Mesothelial cell of epicardium (in vitro differentiated cells): Measurements from ENCODE around the gene CDRT15. TPM values are rescaled to one million over a fixed set of nuclear protein-coding genes. Genes with fewer than 3 reads are reported as not detected.

Experiments
- DNase-seq, 2 experiments: peaks; one replicate each; pipeline ENCODE4 v3.0.0; 2021; ENCODE audit warnings: low spot score in 2 of 2; ENCODE audit not compliant: unreplicated experiment in 2 of 2
- H3K27ac Mint-ChIP-seq: 2 replicates; pipeline ENCODE4 v1.8.0; 2021; ENCODE audit warnings: mixed read lengths
- H3K27me3 Mint-ChIP-seq: 2 replicates; pipeline ENCODE4 v1.8.0; 2021; ENCODE audit warnings: low read depth, mixed read lengths
- H3K36me3 Mint-ChIP-seq: 2 replicates; pipeline ENCODE4 v1.8.0; 2021; ENCODE audit warnings: mixed read lengths
- H3K4me1 Mint-ChIP-seq: 2 replicates; pipeline ENCODE4 v1.8.0; 2021; ENCODE audit warnings: mixed read lengths
- H3K4me3 Mint-ChIP-seq: 2 replicates; pipeline ENCODE4 v1.8.0; 2021; ENCODE audit warnings: mild to moderate bottlenecking, moderate library complexity, mixed read lengths
- H3K9me3 Mint-ChIP-seq: 2 replicates; pipeline ENCODE4 v1.8.0; 2021; ENCODE audit warnings: mixed read lengths
- CTCF ChIP-seq: fragments of 200-600 bp; sonication (generic); IDR thresholded peaks from one replicate; pipeline ENCODE4 v1.5.0; 2021; ENCODE audit warnings: antibody characterized with exemption; ENCODE audit not compliant: unreplicated experiment
- total RNA-seq: library from RNA; stranded (reverse); gene quantifications from 3 replicates; pipeline ENCODE4 v1.2.1, GENCODE V29; 2021

The CDRT15 gene
- total RNA-seq, 1 donor from 2014 or later, result not detected

GRCh38 chr17:14212401-14212800 lies 24.3 kb downstream of the CDRT15 start:
- Mint-ChIP-seq H3K9me3 (peaks cover 13% of the 10 kb centered on the region), H3K36me3 (peaks cover 39% of the 10 kb centered on the region), H3K4me3 (no peak overlapping the region), H3K27me3 (peaks cover 46% of the 10 kb centered on the region), H3K4me1 (no peaks in the 10 kb centered on the region), H3K27ac (no peak overlapping the region)
- no peak for DNase-seq
- TF ChIP-seq CTCF, result no peak

- Mint-ChIP-seq H3K27me3 (peaks cover 40% of the 10 kb centered on the region), H3K4me1 (no peaks in the 10 kb centered on the region), H3K27ac (no peak overlapping the region), H3K4me3 (no peak overlapping the region), H3K9me3 (peaks cover 13% of the 10 kb centered on the region), H3K36me3 (peaks cover 41% of the 10 kb centered on the region)
- peak; percentile 22 for TF ChIP-seq CTCF
- DNase-seq, result no peak
Observed at GRCh38 chr17:14211801-14212200, 24.9 kb downstream of the CDRT15 start.

GRCh38 chr17:14211246-14211645 lies 25.4 kb downstream of the CDRT15 start:
- H3K4me1 Mint-ChIP-seq, result no peaks in the 10 kb centered on the region
- DNase-seq, result no peak
- H3K36me3 Mint-ChIP-seq, result peaks cover 39% of the 10 kb centered on the region
- H3K27me3 Mint-ChIP-seq, result peaks cover 35% of the 10 kb centered on the region
- no peak overlapping the region for H3K4me3 Mint-ChIP-seq
- H3K27ac Mint-ChIP-seq, result no peak overlapping the region
- TF ChIP-seq CTCF, result no peak
- peaks cover 13% of the 10 kb centered on the region for H3K9me3 Mint-ChIP-seq

GRCh38 chr17:14209215-14209614 lies 27.4 kb downstream of the CDRT15 start:
- no peaks in the 10 kb centered on the region for H3K4me1 Mint-ChIP-seq
- no peak for TF ChIP-seq CTCF
- no peak overlapping the region for H3K4me3 Mint-ChIP-seq
- DNase-seq, result no peak
- peaks cover 39% of the 10 kb centered on the region for H3K36me3 Mint-ChIP-seq
- H3K27me3 Mint-ChIP-seq, result peaks cover 16% of the 10 kb centered on the region
- H3K27ac Mint-ChIP-seq, result no peak overlapping the region
- peaks cover 13% of the 10 kb centered on the region for H3K9me3 Mint-ChIP-seq

GRCh38 chr17:14207791-14208190 lies 28.9 kb downstream of the CDRT15 start:
- peaks cover 5% of the 10 kb centered on the region for H3K27me3 Mint-ChIP-seq
- peaks cover 35% of the 10 kb centered on the region for H3K36me3 Mint-ChIP-seq
- no peak overlapping the region for H3K4me3 Mint-ChIP-seq
- DNase-seq, result no peak
- TF ChIP-seq CTCF, result no peak
- H3K4me1 Mint-ChIP-seq, result peaks cover 3% of the 10 kb centered on the region
- H3K9me3 Mint-ChIP-seq, result peaks cover 13% of the 10 kb centered on the region
- no peak overlapping the region for H3K27ac Mint-ChIP-seq

- Mint-ChIP-seq H3K9me3 (peaks cover 9% of the 10 kb centered on the region), H3K4me1 (peaks cover 4% of the 10 kb centered on the region), H3K36me3 (peaks cover 30% of the 10 kb centered on the region), H3K27me3 (peaks cover 5% of the 10 kb centered on the region), H3K4me3 (no peak overlapping the region), H3K27ac (no peak overlapping the region)
- no peak for TF ChIP-seq CTCF
- no peak for DNase-seq
Observed at GRCh38 chr17:14206891-14207290, 29.8 kb downstream of the CDRT15 start.
